ENCODE data around the gene CPT1C. TPM values are rescaled to one million over a fixed set of nuclear protein-coding genes. Genes with fewer than 3 reads are reported as not detected.

The CPT1C gene
- total RNA-seq, 1 experiment from 2014 or later: not detected

GRCh38 chr19:49678985-49679770, 11.7 kb upstream of the CPT1C start:
- no peak for DNase-seq (ENCODE audit: unreplicated experiment)
- H3K4me1 Mint-ChIP-seq (ENCODE audit: insufficient read depth, unreplicated experiment): peaks cover 12% of the 10 kb centered on the region
- H3K36me3 Mint-ChIP-seq (ENCODE audit: insufficient read depth, unreplicated experiment): peaks cover 56% of the 10 kb centered on the region
- no peak for TF ChIP-seq CTCF (IDR thresholded peaks at IDR 0.05; ENCODE audit: unreplicated experiment)
- no peaks in the 10 kb centered on the region for H3K9me3 Mint-ChIP-seq (ENCODE audit: unreplicated experiment)
- peak overlapping the region; percentile 96 for H3K4me3 Mint-ChIP-seq (ENCODE audit: unreplicated experiment)
- ChIA-PET POLR2A (interaction anchor here (0.6 to 8.4 kb wide), 13 partner anchors 15 to 250 kb away, joined by 3 to 121 read pairs (median 4); partner anchors contain the start of genes AKT1S1, AP2A1, ATF5 and BCL2L12), CTCF (interaction anchor here (0.5 to 1.5 kb wide), 11 partner anchors 16 to 287 kb away, joined by 3 to 5 read pairs (median 3); partner anchors contain the start of gene SCAF1)
- BruUV-seq (replicated peaks): no TSS peak
- H3K27me3 Mint-ChIP-seq (ENCODE audit: insufficient read depth, unreplicated experiment): no peaks in the 10 kb centered on the region
- intact Hi-C loops (cut with micrococcal nuclease): loop anchor here (1.0 to 10.0 kb wide), 4 partner anchors 87 to 176 kb away; partner anchors contain the start of genes AP2A1, PRR12 and PTOV1
- peak overlapping the region; percentile 60 for H3K27ac Mint-ChIP-seq (ENCODE audit: low read depth, unreplicated experiment)

- H3K9me3 Mint-ChIP-seq (ENCODE audit: unreplicated experiment): no peaks in the 10 kb centered on the region
- peaks cover 12% of the 10 kb centered on the region for H3K4me1 Mint-ChIP-seq (ENCODE audit: insufficient read depth, unreplicated experiment)
- ChIA-PET POLR2A (interaction anchor here (0.6 to 8.4 kb wide), 9 partner anchors 15 to 197 kb away, joined by 3 to 121 read pairs (median 8); partner anchors contain the start of genes AKT1S1, AP2A1, BCL2L12 and IRF3), CTCF (interaction anchor here (0.6 to 1.0 kb wide), 6 partner anchors 36 to 1287 kb away, joined by 3 to 5 read pairs (median 3); no protein-coding TSS in a partner anchor)
- no peak for TF ChIP-seq CTCF (IDR thresholded peaks at IDR 0.05; ENCODE audit: unreplicated experiment)
- H3K36me3 Mint-ChIP-seq (ENCODE audit: insufficient read depth, unreplicated experiment): peaks cover 63% of the 10 kb centered on the region
- DNase-seq (ENCODE audit: unreplicated experiment): no peak
- no peaks in the 10 kb centered on the region for H3K27me3 Mint-ChIP-seq (ENCODE audit: insufficient read depth, unreplicated experiment)
- peak overlapping the region; percentile 96 for H3K4me3 Mint-ChIP-seq (ENCODE audit: unreplicated experiment)
- no TSS peak for BruUV-seq (replicated peaks)
- peak overlapping the region; percentile 46 for H3K27ac Mint-ChIP-seq (ENCODE audit: low read depth, unreplicated experiment)
- intact Hi-C loops (cut with micrococcal nuclease): loop anchor here (5.0 to 10.0 kb wide), 3 partner anchors 87 to 175 kb away; partner anchors contain the start of genes AP2A1, PRR12 and PTOV1
Measured at GRCh38 chr19:49679771-49680413, 11.0 kb upstream of the CPT1C start.

GRCh38 chr19:49680421-49681351, 10.2 kb upstream of the CPT1C start:
- H3K9me3 Mint-ChIP-seq (ENCODE audit: unreplicated experiment): no peaks in the 10 kb centered on the region
- no peaks in the 10 kb centered on the region for H3K27me3 Mint-ChIP-seq (ENCODE audit: insufficient read depth, unreplicated experiment)
- TF ChIP-seq CTCF (IDR thresholded peaks at IDR 0.05; ENCODE audit: unreplicated experiment): peak; percentile 95
- POLR2A ChIA-PET: interaction anchor here (0.9 to 8.4 kb wide), 3 partner anchors 15 to 39 kb away, joined by 3 to 121 read pairs (median 4); partner anchors contain the start of genes BCL2L12, IRF3, RRAS and SCAF1
- H3K4me3 Mint-ChIP-seq (ENCODE audit: unreplicated experiment): no peak overlapping the region
- CTCF ChIA-PET: interaction anchor here (0.6 to 1.4 kb wide), 18 partner anchors 9 to 1288 kb away, joined by 3 to 8 read pairs (median 3); partner anchors contain the start of genes BCL2L12, IRF3 and RRAS
- intact Hi-C loops (cut with micrococcal nuclease): no loop called here
- no TSS peak for BruUV-seq (replicated peaks)
- H3K36me3 Mint-ChIP-seq (ENCODE audit: insufficient read depth, unreplicated experiment): peaks cover 71% of the 10 kb centered on the region
- peak overlapping the region; percentile 46 for H3K27ac Mint-ChIP-seq (ENCODE audit: low read depth, unreplicated experiment)
- peaks cover 12% of the 10 kb centered on the region for H3K4me1 Mint-ChIP-seq (ENCODE audit: insufficient read depth, unreplicated experiment)
- DNase-seq (ENCODE audit: unreplicated experiment): peak; percentile 83

Measured in MCF 10A (cell line).